ENCODE measurements around the gene SLC35G1. TPM values are rescaled to one million over a fixed set of nuclear protein-coding genes. Genes with fewer than 3 reads are reported as not detected.

The SLC35G1 gene
- total RNA-seq, 1 donor from 2014 or later: 1.0 TPM

DNA sequence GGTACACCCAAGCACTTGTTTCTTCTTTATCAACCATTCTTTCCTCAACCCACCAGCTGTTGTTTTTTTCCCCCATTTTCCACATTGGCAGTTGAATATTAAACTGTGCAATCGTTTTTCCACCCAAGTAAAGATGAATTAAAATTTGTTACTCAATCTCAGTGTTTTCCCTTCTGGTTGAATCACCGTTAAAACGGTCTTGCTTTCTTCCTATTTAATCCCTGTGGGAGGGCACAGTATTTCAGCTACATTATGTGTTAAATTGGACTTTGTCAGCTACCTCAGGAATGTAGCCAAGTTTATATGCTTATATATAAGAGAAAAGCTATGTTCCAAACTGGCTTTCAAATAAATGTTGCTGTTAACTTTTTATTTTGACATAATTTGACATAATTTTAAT lies 19.9 kb downstream of the SLC35G1 start:
- peaks cover 0 to 3% (median 0%) of the 10 kb centered on the region in 3 donors for H3K4me1 ChIP-seq (ENCODE audit: control insufficient read depth in 3 of 3, insufficient read depth in 3 of 3, low read length in 3 of 3)
- H3K27me3 ChIP-seq (ENCODE audit: control insufficient read depth in 3 of 3, insufficient read depth in 3 of 3, low read length in 3 of 3): no peaks in the 10 kb centered on the region
- no peak overlapping the region for H3K9ac ChIP-seq (ENCODE audit: low read depth in 1 of 3, low read length in 3 of 3)
- H3K4me3 ChIP-seq (ENCODE audit: low read length in 3 of 3): no peak overlapping the region
- no peak overlapping the region for H3K27ac ChIP-seq (ENCODE audit: low read depth, low read length)
- H3K36me3 ChIP-seq (ENCODE audit: control insufficient read depth in 3 of 3, insufficient read depth in 3 of 3, low read length in 3 of 3): peaks cover 0 to 3% (median 0%) of the 10 kb centered on the region in 3 donors
- no peaks in the 10 kb centered on the region for H3K9me3 ChIP-seq (ENCODE audit: control insufficient read depth in 3 of 3, low read length in 3 of 3)

- Histone ChIP-seq H3K36me3 (ENCODE audit: control insufficient read depth in 3 of 3, insufficient read depth in 3 of 3, low read length in 3 of 3) (no peaks in the 10 kb centered on the region), H3K4me1 (ENCODE audit: control insufficient read depth in 3 of 3, insufficient read depth in 3 of 3, low read length in 3 of 3) (peaks cover 0 to 3% (median 0%) of the 10 kb centered on the region in 3 donors), H3K27ac (ENCODE audit: low read depth, low read length) (no peak overlapping the region), H3K4me3 (ENCODE audit: low read length in 3 of 3) (no peak overlapping the region), H3K9me3 (ENCODE audit: control insufficient read depth in 3 of 3, low read length in 3 of 3) (no peaks in the 10 kb centered on the region), H3K9ac (ENCODE audit: low read depth in 1 of 3, low read length in 3 of 3) (no peak overlapping the region), H3K27me3 (ENCODE audit: control insufficient read depth in 3 of 3, insufficient read depth in 3 of 3, low read length in 3 of 3) (no peaks in the 10 kb centered on the region)
These were observed 21.8 kb downstream of the SLC35G1 start for GRCh38 chr10:93915598-93915997.

- Histone ChIP-seq H3K36me3 (ENCODE audit: control insufficient read depth in 3 of 3, insufficient read depth in 3 of 3, low read length in 3 of 3) (no peaks in the 10 kb centered on the region), H3K27ac (ENCODE audit: low read depth, low read length) (no peak overlapping the region), H3K4me1 (ENCODE audit: control insufficient read depth in 3 of 3, insufficient read depth in 3 of 3, low read length in 3 of 3) (peaks cover 0 to 3% (median 0%) of the 10 kb centered on the region in 3 donors), H3K9ac (ENCODE audit: low read depth in 1 of 3, low read length in 3 of 3) (peak overlapping the region in 1 of 3 donors; percentile 23), H3K9me3 (ENCODE audit: control insufficient read depth in 3 of 3, low read length in 3 of 3) (no peaks in the 10 kb centered on the region), H3K27me3 (ENCODE audit: control insufficient read depth in 3 of 3, insufficient read depth in 3 of 3, low read length in 3 of 3) (no peaks in the 10 kb centered on the region), H3K4me3 (ENCODE audit: low read length in 3 of 3) (peak overlapping the region in 1 of 3 donors; percentile 17)
These were observed 22.7 kb downstream of the SLC35G1 start for GRCh38 chr10:93916257-93917063.

- Histone ChIP-seq H3K4me3 (ENCODE audit: low read length in 3 of 3) (peak overlapping the region in 1 of 3 donors; percentile 17), H3K27ac (ENCODE audit: low read depth, low read length) (no peak overlapping the region)
These were observed 23.2 kb downstream of the SLC35G1 start for GRCh38 chr10:93917064-93917391.

DNA sequence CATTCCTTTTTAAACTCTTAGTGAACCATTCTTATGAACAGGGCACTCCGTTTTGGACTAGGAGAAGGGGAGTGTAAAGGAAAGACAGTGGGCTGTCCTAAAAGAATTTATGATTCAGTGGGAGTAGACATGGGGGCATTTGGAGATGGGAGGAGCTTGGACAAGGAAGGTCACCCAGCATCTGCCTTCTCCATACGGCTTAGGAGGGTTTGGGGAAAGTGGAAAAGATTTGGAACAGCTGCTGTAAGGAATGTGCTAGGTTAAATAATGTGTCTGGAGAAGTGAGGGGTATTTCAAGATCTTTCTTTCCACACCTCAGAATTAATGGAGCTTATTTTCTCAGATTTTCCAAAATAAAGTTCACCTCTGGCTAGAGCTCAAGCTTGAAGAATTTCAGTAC lies 24.0 kb downstream of the SLC35G1 start:
- Histone ChIP-seq H3K27ac (ENCODE audit: low read depth, low read length) (no peak overlapping the region), H3K9ac (ENCODE audit: low read depth in 1 of 3, low read length in 3 of 3) (no peak overlapping the region), H3K9me3 (ENCODE audit: control insufficient read depth in 3 of 3, low read length in 3 of 3) (no peaks in the 10 kb centered on the region), H3K27me3 (ENCODE audit: control insufficient read depth in 3 of 3, insufficient read depth in 3 of 3, low read length in 3 of 3) (no peaks in the 10 kb centered on the region), H3K4me1 (ENCODE audit: control insufficient read depth in 3 of 3, insufficient read depth in 3 of 3, low read length in 3 of 3) (peaks cover 0 to 3% (median 0%) of the 10 kb centered on the region in 3 donors), H3K4me3 (ENCODE audit: low read length in 3 of 3) (no peak overlapping the region), H3K36me3 (ENCODE audit: control insufficient read depth in 3 of 3, insufficient read depth in 3 of 3, low read length in 3 of 3) (no peaks in the 10 kb centered on the region)

More at GRCh38 chr10:93917064-93917391, 23.2 kb downstream of the SLC35G1 start:
- peaks cover 0 to 3% (median 0%) of the 10 kb centered on the region in 3 donors for H3K4me1 ChIP-seq (ENCODE audit: control insufficient read depth in 3 of 3, insufficient read depth in 3 of 3, low read length in 3 of 3)
- peak overlapping the region in 1 of 3 donors; percentile 23 for H3K9ac ChIP-seq (ENCODE audit: low read depth in 1 of 3, low read length in 3 of 3)
- H3K27me3 ChIP-seq (ENCODE audit: control insufficient read depth in 3 of 3, insufficient read depth in 3 of 3, low read length in 3 of 3): no peaks in the 10 kb centered on the region
- H3K9me3 ChIP-seq (ENCODE audit: control insufficient read depth in 3 of 3, low read length in 3 of 3): no peaks in the 10 kb centered on the region
- no peaks in the 10 kb centered on the region for H3K36me3 ChIP-seq (ENCODE audit: control insufficient read depth in 3 of 3, insufficient read depth in 3 of 3, low read length in 3 of 3)

GRCh38 chr10:93921338-93921737 lies 27.6 kb downstream of the SLC35G1 start:
- Histone ChIP-seq H3K36me3 (ENCODE audit: control insufficient read depth in 3 of 3, insufficient read depth in 3 of 3, low read length in 3 of 3) (no peaks in the 10 kb centered on the region), H3K27ac (ENCODE audit: low read depth, low read length) (no peak overlapping the region), H3K9ac (ENCODE audit: low read depth in 1 of 3, low read length in 3 of 3) (no peak overlapping the region), H3K4me1 (ENCODE audit: control insufficient read depth in 3 of 3, insufficient read depth in 3 of 3, low read length in 3 of 3) (peaks cover 0 to 3% (median 0%) of the 10 kb centered on the region in 3 donors), H3K9me3 (ENCODE audit: control insufficient read depth in 3 of 3, low read length in 3 of 3) (no peaks in the 10 kb centered on the region), H3K4me3 (ENCODE audit: low read length in 3 of 3) (no peak overlapping the region), H3K27me3 (ENCODE audit: control insufficient read depth in 3 of 3, insufficient read depth in 3 of 3, low read length in 3 of 3) (no peaks in the 10 kb centered on the region)

DNA sequence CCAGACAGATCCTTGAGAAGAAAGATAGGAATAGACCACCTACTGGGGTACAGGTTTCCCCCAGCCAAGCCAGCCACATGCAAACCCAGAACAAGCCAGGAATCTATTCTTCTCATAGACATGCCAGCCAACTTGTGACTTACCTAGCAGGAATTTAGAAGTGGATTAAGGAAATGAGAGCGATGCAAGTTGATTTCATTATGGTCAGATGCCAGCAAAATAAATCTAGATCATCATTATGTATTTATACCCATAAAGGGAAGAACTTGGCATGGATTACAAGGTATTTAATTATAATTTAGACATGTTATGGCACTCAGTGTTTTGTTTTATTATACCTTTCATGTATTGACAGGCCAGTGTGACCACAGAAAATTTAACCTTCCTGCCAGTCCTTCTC lies 32.8 kb downstream of the SLC35G1 start:
- H3K27me3 ChIP-seq (ENCODE audit: control insufficient read depth in 3 of 3, insufficient read depth in 3 of 3, low read length in 3 of 3): no peaks in the 10 kb centered on the region

GRCh38 chr10:93938140-93938539 lies 44.4 kb downstream of the SLC35G1 start:
- no peak overlapping the region for H3K27ac ChIP-seq (ENCODE audit: low read depth, low read length)
- no peak overlapping the region for H3K4me3 ChIP-seq (ENCODE audit: low read length in 3 of 3)
- H3K4me1 ChIP-seq (ENCODE audit: control insufficient read depth in 3 of 3, insufficient read depth in 3 of 3, low read length in 3 of 3): peaks cover 12 to 18% (median 15%) of the 10 kb centered on the region in 3 donors
- no peaks in the 10 kb centered on the region for H3K36me3 ChIP-seq (ENCODE audit: control insufficient read depth in 3 of 3, insufficient read depth in 3 of 3, low read length in 3 of 3)
- no peak overlapping the region for H3K9ac ChIP-seq (ENCODE audit: low read depth in 1 of 3, low read length in 3 of 3)
- no peaks in the 10 kb centered on the region for H3K9me3 ChIP-seq (ENCODE audit: control insufficient read depth in 3 of 3, low read length in 3 of 3)
- H3K27me3 ChIP-seq (ENCODE audit: control insufficient read depth in 3 of 3, insufficient read depth in 3 of 3, low read length in 3 of 3): no peaks in the 10 kb centered on the region

More for the DNA sequence above, 32.8 kb downstream of the SLC35G1 start:
- Histone ChIP-seq H3K4me1 (ENCODE audit: control insufficient read depth in 3 of 3, insufficient read depth in 3 of 3, low read length in 3 of 3) (no peaks in the 10 kb centered on the region), H3K4me3 (ENCODE audit: low read length in 3 of 3) (no peak overlapping the region), H3K9me3 (ENCODE audit: control insufficient read depth in 3 of 3, low read length in 3 of 3) (no peaks in the 10 kb centered on the region), H3K36me3 (ENCODE audit: control insufficient read depth in 3 of 3, insufficient read depth in 3 of 3, low read length in 3 of 3) (no peaks in the 10 kb centered on the region), H3K9ac (ENCODE audit: low read depth in 1 of 3, low read length in 3 of 3) (no peak overlapping the region), H3K27ac (ENCODE audit: low read depth, low read length) (no peak overlapping the region)

DNA sequence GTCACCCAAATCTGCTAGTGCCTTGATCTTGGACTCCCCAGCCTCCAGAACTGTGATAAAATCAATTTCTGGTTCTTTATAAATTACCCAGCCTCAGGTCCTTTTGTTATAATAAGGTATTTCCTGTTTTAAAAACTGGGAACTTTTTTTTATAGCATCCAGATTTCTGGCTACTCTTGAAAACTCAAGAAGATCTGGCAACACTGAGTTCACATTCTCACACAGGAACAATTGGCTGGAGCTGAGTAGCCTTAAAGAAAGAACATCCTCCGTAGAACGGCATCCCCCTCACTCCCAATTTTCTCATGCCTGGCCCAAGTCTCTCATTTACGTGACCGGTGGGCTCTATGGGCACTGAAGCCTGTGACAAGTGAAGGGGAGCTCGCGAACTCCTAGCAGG lies 47.1 kb downstream of the SLC35G1 start:
- Histone ChIP-seq H3K4me3 (ENCODE audit: low read length in 3 of 3) (no peak overlapping the region), H3K36me3 (ENCODE audit: control insufficient read depth in 3 of 3, insufficient read depth in 3 of 3, low read length in 3 of 3) (no peaks in the 10 kb centered on the region), H3K27me3 (ENCODE audit: control insufficient read depth in 3 of 3, insufficient read depth in 3 of 3, low read length in 3 of 3) (no peaks in the 10 kb centered on the region), H3K9ac (ENCODE audit: low read depth in 1 of 3, low read length in 3 of 3) (peak overlapping the region in 1 of 3 donors; percentile 55), H3K9me3 (ENCODE audit: control insufficient read depth in 3 of 3, low read length in 3 of 3) (no peaks in the 10 kb centered on the region), H3K27ac (ENCODE audit: low read depth, low read length) (peak overlapping the region; percentile 57), H3K4me1 (ENCODE audit: control insufficient read depth in 3 of 3, insufficient read depth in 3 of 3, low read length in 3 of 3) (peaks cover 15 to 28% (median 22%) of the 10 kb centered on the region in 3 donors)

- Histone ChIP-seq H3K36me3 (ENCODE audit: control insufficient read depth in 3 of 3, insufficient read depth in 3 of 3, low read length in 3 of 3) (no peaks in the 10 kb centered on the region), H3K9me3 (ENCODE audit: control insufficient read depth in 3 of 3, low read length in 3 of 3) (no peaks in the 10 kb centered on the region), H3K4me3 (ENCODE audit: low read length in 3 of 3) (no peak overlapping the region), H3K27me3 (ENCODE audit: control insufficient read depth in 3 of 3, insufficient read depth in 3 of 3, low read length in 3 of 3) (no peaks in the 10 kb centered on the region), H3K27ac (ENCODE audit: low read depth, low read length) (peak overlapping the region; percentile 57), H3K4me1 (ENCODE audit: control insufficient read depth in 3 of 3, insufficient read depth in 3 of 3, low read length in 3 of 3) (peaks cover 20 to 32% (median 27%) of the 10 kb centered on the region in 3 donors), H3K9ac (ENCODE audit: low read depth in 1 of 3, low read length in 3 of 3) (peak overlapping the region in 2 of 3 donors; percentile 55 to 66)
These were observed 47.8 kb downstream of the SLC35G1 start for GRCh38 chr10:93941606-93942005.

Data from skeletal muscle tissue (tissue), 4 donors.